Adrenal gland (tissue), 5 donors: ENCODE measurements around the gene CDH20.

Experiments used
- CTCF ChIP-seq, 6 experiments: fragments of 450-650 bp in 4 of 6; fragments of 200-600 bp in 2 of 6; sonication (generic) in 1 of 6; IDR thresholded peaks; 1 replicate in 5 of 6; 2 replicates in 1 of 6; pipeline versions ENCODE4 v1.5.1 to v1.8.0; 2016 to 2021; ENCODE audit warnings: antibody characterized with exemption in 6 of 6, mild to moderate bottlenecking in 2 of 6, moderate library complexity in 1 of 6
- POLR2A ChIP-seq, 2 donors: fragments of 450-650 bp; IDR thresholded peaks; one replicate each; pipeline ENCODE4 v1.6.1; 2017; ENCODE audit warnings: antibody characterized with exemption in 2 of 2, mild to moderate bottlenecking in 2 of 2, moderate library complexity in 1 of 2
- donor health status: DM: no; HTN: no; CAD: no.

- TF ChIP-seq CTCF (IDR thresholded peaks at IDR 0.05), result no peak
- no peak for TF ChIP-seq POLR2A (IDR thresholded peaks at IDR 0.05)
These were observed 9.3 kb upstream of the CDH20 start for GRCh38 chr18:61323951-61324350.
